Measurements from ENCODE around the gene RNF223. TPM values are rescaled to one million over a fixed set of nuclear protein-coding genes. Genes with fewer than 3 reads are reported as not detected.

Gene RNF223
- total and polyA plus RNA-seq, 2 of the 8 experiments (the other 6 are each of a cell fraction or from before 2014, with no cell fraction given) = not detected

DNA sequence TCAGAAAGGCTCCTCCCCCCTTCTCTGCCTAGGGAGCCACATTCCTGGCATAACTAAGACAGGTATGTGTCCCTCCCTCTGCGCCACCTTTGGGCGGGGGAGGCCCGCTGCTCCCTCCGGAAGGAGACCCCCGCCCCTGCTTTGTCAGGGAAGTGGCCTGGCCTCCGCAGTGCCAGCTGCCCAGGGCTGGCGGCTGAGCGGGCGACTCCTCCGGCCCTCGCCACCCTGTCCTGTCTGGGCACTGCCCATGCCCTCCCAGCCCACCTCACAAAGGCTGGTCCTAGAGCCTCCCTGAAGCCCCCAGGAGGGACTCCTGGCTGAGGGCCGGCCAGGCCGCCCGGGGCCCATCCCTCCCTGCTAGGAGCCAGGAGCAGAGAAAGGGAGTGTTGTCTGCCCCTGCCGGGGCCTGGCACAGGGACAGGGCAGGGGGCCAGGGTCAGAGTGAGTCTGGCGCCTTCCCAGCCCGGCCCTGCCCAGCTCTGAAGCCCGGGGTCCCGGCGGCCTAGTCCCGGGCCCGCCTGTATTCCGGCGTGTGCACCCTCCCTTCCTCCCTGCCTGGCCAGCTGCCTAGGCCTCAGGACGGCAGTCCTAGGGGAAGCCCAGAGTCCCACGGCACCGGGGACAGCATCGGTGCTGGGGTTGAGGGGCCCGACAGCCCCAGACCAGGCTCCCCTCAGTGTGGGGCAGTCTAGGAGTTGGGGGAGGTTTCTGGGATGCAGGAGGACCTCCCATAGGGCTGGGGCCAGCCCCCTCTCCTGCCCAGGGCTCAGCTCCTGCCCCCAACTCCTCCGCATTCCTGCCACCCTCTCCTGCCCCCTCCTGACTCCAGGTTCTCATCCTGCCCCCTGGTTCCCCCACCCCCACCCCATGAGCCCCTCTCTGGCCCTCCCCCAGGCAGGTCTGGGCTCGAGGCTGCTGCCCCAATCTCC is 49.1 kb downstream of the RNF223 start (continued):
- no peak for TF ChIP-seq TAF7 (optimal IDR thresholded peaks at IDR 0.05; ENCODE audit: borderline replicate concordance, low read depth, low read length)
- TF ChIP-seq, protein P1, sequence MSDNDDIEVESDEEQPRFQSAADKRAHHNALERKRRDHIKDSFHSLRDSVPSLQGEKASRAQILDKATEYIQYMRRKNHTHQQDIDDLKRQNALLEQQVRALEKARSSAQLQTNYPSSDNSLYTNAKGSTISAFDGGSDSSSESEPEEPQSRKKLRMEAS (IDR thresholded peaks at IDR 0.05) = peak; percentile 39; the same call in 1 of the 2 replicates
- TF ChIP-seq, protein P2, sequence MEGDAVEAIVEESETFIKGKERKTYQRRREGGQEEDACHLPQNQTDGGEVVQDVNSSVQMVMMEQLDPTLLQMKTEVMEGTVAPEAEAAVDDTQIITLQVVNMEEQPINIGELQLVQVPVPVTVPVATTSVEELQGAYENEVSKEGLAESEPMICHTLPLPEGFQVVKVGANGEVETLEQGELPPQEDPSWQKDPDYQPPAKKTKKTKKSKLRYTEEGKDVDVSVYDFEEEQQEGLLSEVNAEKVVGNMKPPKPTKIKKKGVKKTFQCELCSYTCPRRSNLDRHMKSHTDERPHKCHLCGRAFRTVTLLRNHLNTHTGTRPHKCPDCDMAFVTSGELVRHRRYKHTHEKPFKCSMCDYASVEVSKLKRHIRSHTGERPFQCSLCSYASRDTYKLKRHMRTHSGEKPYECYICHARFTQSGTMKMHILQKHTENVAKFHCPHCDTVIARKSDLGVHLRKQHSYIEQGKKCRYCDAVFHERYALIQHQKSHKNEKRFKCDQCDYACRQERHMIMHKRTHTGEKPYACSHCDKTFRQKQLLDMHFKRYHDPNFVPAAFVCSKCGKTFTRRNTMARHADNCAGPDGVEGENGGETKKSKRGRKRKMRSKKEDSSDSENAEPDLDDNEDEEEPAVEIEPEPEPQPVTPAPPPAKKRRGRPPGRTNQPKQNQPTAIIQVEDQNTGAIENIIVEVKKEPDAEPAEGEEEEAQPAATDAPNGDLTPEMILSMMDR (IDR thresholded peaks at IDR 0.05; ENCODE audit: control extremely low read depth in 1 of 3, insufficient read depth in 1 of 3, low read depth in 1 of 3, low read length in 3 of 3) = no peak
- TF ChIP-seq SAP30 (IDR thresholded peaks at IDR 0.05; ENCODE audit: insufficient read depth, insufficient replicate concordance, low read length) = no peak
- no peak for TF ChIP-seq SP2 (IDR thresholded peaks at IDR 0.05; ENCODE audit: low read length)
- no peak for TF ChIP-seq JUN (IDR thresholded peaks at IDR 0.05; ENCODE audit: low read depth, low read length)
- TF ChIP-seq CHD1 (IDR thresholded peaks at IDR 0.05; ENCODE audit: low read depth, low read length) = no peak
- TF ChIP-seq PHF8 (conservative IDR thresholded peaks at IDR 0.05; ENCODE audit: low read depth, low read length) = no peak
- peak; percentile 100 for TF ChIP-seq TEAD4 (IDR thresholded peaks at IDR 0.05; ENCODE audit: low read depth, low read length)
- TF ChIP-seq CBX8 (IDR thresholded peaks at IDR 0.05; ENCODE audit: borderline replicate concordance, low read depth, low read length) = no peak
- TF ChIP-seq RXRA (IDR thresholded peaks at IDR 0.05; ENCODE audit: insufficient read depth, low read depth, low read length) = 0 out of 2 replicates have a peak, but pooled peaks have one; percentile 36
- TF ChIP-seq RNF2 (IDR thresholded peaks at IDR 0.05; ENCODE audit: borderline replicate concordance, low read depth, low read length, missing control alignments, poor library complexity, severe bottlenecking) = no peak
- TF ChIP-seq ASH2L (IDR thresholded peaks at IDR 0.05; ENCODE audit: low read length) = no peak
- no peak for TF ChIP-seq SIRT6 (IDR thresholded peaks at IDR 0.05; ENCODE audit: low read length)
- peak; percentile 88 for TF ChIP-seq SP1 (IDR thresholded peaks at IDR 0.05; ENCODE audit: low read depth, low read length)
- TF ChIP-seq CTBP2 (IDR thresholded peaks at IDR 0.05; ENCODE audit: borderline replicate concordance, insufficient read depth, insufficient read length, low read length) = peak; percentile 92
- TF ChIP-seq KDM5A (IDR thresholded peaks at IDR 0.05; ENCODE audit: low read length) = no peak
- no peak for TF ChIP-seq TAF1 (IDR thresholded peaks at IDR 0.05; ENCODE audit: low read depth, low read length)
- no peak for TF ChIP-seq EZH2 (IDR thresholded peaks at IDR 0.05; ENCODE audit: low read depth, low read length, severe bottlenecking)
- no peak for TF ChIP-seq CHD2 (IDR thresholded peaks at IDR 0.05; ENCODE audit: low read length)
- no peak for TF ChIP-seq FOSL1 (IDR thresholded peaks at IDR 0.05; ENCODE audit: insufficient read depth, low read depth, low read length)

Data from H1 (cell line).